BLaER1 treated with 17β-estradiol and CSF1 and Interleukin-3, amounts not matched to agents 10 nM and 100 nM (cell line): Measurements from ENCODE around the gene NUP133.
"Not testable (repeated sequence)": the region's sequence is repeated elsewhere in the genome, so short reads cannot be mapped to it uniquely, and the experiment has no call there.

Experiments used
- H3K27ac ChIP-seq, 11 experiments: shearing (Covaris generic); formaldehyde crosslinking; 2 replicates each; pipeline ENCODE4 v1.8.1; 2022
- H3K27me3 ChIP-seq, 11 experiments: shearing (Covaris generic); formaldehyde crosslinking; 2 replicates each; pipeline ENCODE4 v1.8.1; 2022
- H3K36me3 ChIP-seq, 11 experiments: shearing (Covaris generic); formaldehyde crosslinking; 2 replicates each; pipeline ENCODE4 v1.8.1; 2022
- H3K4me1 ChIP-seq, 10 experiments: shearing (Covaris generic); formaldehyde crosslinking; 2 replicates each; pipeline ENCODE4 v1.8.1; 2022
- H3K4me2 ChIP-seq, 11 experiments: shearing (Covaris generic); formaldehyde crosslinking; 2 replicates each; pipeline ENCODE4 v1.8.1; 2022
- H3K4me3 ChIP-seq, 10 experiments: shearing (Covaris generic); formaldehyde crosslinking; 2 replicates each; pipeline ENCODE4 v1.8.1; 2022
- H3K9ac ChIP-seq, 11 experiments: shearing (Covaris generic); formaldehyde crosslinking; 2 replicates each; pipeline ENCODE4 v1.8.1; 2022
- H3K9me3 ChIP-seq, 11 experiments: shearing (Covaris generic); formaldehyde crosslinking; replicated peaks in 1 of 11; 2 replicates each; pipeline ENCODE4 v1.8.1; 2022
- H4K20me1 ChIP-seq, 11 experiments: shearing (Covaris generic); formaldehyde crosslinking; 2 replicates each; pipeline ENCODE4 v1.8.1; 2022
- Cebpa-rat ChIP-seq, 11 experiments: shearing (Covaris generic); IDR thresholded peaks; 2 replicates each; pipeline ENCODE4 v1.8.1; 2022

Gene NUP133

DNA sequence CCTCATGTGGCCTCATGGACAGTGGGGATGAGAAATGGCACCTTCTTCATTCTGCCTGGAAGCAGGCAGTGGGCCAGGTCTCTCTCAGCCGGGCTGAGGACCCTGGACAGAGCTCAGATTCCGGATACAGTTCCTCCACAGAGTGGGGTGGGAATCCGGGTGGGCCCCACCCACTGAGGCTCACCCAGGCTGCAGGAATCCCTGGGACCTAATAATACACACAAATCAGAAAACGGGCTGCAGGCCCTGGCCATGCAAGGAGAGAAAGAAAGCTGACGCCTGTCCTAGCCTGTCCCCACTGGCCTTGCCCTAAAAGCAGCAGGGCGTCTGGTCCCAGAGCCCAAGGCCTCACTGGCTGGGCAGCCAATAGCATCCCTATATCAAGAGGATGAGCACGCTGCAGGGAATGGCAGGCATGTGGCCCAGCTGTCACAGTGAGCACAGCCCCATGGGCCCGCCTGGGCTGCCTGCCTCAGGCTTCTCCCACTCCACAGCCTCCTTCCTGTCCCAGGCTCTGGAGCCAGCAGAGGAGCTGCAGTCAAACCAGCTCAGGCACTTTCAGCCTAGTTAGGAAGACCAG lies 99.6 kb downstream of the NUP133 start:
- TF ChIP-seq Cebpa-rat (IDR thresholded peaks at IDR 0.05) = no peak
- H3K27me3 ChIP-seq = peaks cover 36 to 51% (median 44%) of the 10 kb centered on the region in 11 experiments

DNA sequence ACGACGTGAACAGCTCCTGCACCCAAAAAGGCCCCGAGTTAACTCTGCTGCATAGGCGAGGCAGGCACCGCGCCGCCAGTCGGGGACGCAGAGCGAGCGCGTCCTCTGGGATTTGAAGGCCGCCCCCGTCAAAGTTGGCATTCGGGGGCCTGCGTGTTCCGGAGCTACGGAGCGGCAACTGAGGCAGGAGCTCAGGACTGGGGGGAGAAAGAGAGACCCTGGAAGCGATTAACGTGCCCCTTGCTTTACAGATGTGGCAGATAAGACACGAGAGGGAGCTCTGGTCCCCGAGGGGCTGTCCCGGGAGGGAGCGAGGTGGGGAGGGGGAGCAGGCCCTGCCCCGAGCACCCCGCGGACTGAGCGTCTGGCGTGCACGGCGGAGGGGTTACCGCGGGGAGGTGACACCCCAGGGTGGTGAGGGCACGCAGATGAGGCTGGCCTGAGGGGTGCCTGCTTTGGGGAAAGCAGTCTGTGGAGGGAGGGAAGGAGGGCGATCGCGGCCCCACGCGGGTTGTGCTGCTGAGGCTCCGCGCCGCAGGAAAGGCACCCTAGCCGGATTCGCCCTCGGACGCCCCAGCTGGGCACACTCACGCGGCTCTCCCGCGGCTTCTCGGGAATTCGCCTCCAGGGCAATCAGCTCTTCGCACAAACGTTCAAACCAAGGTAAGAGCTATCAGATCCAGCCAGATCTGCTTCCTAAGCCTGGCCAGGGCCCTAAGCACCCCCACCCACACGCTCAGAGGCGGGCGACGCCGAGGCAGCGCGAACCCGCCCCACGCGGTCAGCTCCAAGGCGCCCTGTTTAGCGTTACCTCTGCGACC lies 100.7 kb downstream of the NUP133 start:
- no peak overlapping the region for H3K27ac ChIP-seq
- peaks cover 0 to 5% (median 0%) of the 10 kb centered on the region in 11 experiments; a peak in 2 of 22 replicates for H4K20me1 ChIP-seq
- no peak for TF ChIP-seq Cebpa-rat (IDR thresholded peaks at IDR 0.05)
- H3K27me3 ChIP-seq = peaks cover 36 to 51% (median 44%) of the 10 kb centered on the region in 11 experiments
- H3K4me2 ChIP-seq = peak overlapping the region; percentile 69 to 97 (median 88)
- H3K4me1 ChIP-seq = peaks cover 27 to 40% (median 33%) of the 10 kb centered on the region in 10 experiments
- H3K4me3 ChIP-seq = peak overlapping the region; percentile 34 to 62 (median 46); a peak in 19 of 20 replicates
- H3K9ac ChIP-seq = peak overlapping the region in 8 of 11 experiments; percentile 1 to 54 (median 29); a peak in 8 of 22 replicates
- no peaks in the 10 kb centered on the region for H3K36me3 ChIP-seq
- no peaks in the 10 kb centered on the region for H3K9me3 ChIP-seq

More for the DNA sequence above, 99.6 kb downstream of the NUP133 start:
- no peak overlapping the region for H3K4me3 ChIP-seq
- no peak overlapping the region for H3K27ac ChIP-seq
- peak overlapping the region in 3 of 11 experiments; percentile 13 to 89 (median 83); a peak in 6 of 22 replicates for H3K4me2 ChIP-seq
- peaks cover 27 to 40% (median 33%) of the 10 kb centered on the region in 10 experiments for H3K4me1 ChIP-seq
- H3K9ac ChIP-seq = no peak overlapping the region
- no peaks in the 10 kb centered on the region for H3K9me3 ChIP-seq
- H3K36me3 ChIP-seq = no peaks in the 10 kb centered on the region
- peaks cover 0 to 5% (median 0%) of the 10 kb centered on the region in 11 experiments; a peak in 2 of 22 replicates for H4K20me1 ChIP-seq

DNA sequence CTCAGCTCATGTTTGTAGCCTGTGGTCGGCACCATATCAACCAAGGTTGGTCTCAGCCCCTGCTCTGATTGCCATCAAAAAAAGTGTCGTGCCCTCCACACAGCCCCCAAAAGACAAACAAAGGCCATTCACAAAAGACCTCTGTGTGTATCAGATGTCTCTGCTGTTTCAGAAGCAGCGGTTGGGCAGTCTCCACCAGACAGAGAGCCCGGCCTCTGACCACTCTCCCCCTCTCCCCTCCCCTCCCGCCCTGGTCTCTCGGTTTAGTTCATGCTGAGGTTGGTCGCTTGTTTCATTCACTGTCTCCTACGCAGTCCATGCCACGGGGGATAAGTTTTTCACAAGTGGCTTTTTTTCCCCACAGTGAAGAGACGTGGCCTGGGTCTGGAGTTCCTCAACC lies 101.3 kb downstream of the NUP133 start:
- H3K4me3 ChIP-seq = peak overlapping the region in 9 of 10 experiments; percentile 34 to 62 (median 46); a peak in 14 of 20 replicates
- H3K27ac ChIP-seq = no peak overlapping the region
- H3K36me3 ChIP-seq = no peaks in the 10 kb centered on the region
- H3K9ac ChIP-seq = peak overlapping the region in 3 of 11 experiments; percentile 1 to 54 (median 37); a peak in 2 of 22 replicates
- peaks cover 0 to 5% (median 0%) of the 10 kb centered on the region in 11 experiments; a peak in 2 of 22 replicates for H4K20me1 ChIP-seq
- peak overlapping the region; percentile 69 to 97 (median 88) for H3K4me2 ChIP-seq
- H3K4me1 ChIP-seq = peaks cover 27 to 40% (median 33%) of the 10 kb centered on the region in 10 experiments
- no peaks in the 10 kb centered on the region for H3K9me3 ChIP-seq
- peaks cover 36 to 51% (median 44%) of the 10 kb centered on the region in 11 experiments for H3K27me3 ChIP-seq
- no peak for TF ChIP-seq Cebpa-rat (IDR thresholded peaks at IDR 0.05)

DNA sequence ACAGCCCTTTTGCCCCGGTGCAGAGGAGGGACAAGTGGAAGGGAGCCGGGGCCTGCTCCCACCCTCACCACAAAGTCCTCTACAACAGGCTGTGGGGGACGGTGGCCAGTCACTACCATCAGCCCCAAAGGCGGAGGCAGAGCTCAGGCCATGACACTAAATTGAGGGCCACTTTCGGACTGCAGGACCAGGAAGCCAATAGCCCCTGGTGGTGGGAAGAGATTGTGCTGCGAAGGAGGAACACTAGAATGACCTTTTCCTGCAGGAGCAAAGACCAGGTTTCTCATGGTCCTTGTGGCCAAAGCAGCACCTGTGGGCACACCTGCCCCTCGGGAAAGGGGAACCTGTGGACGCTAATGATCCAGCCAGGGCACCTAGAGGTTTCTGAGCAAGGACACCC lies 104.6 kb downstream of the NUP133 start:
- no peak overlapping the region for H3K27ac ChIP-seq
- no peak for TF ChIP-seq Cebpa-rat (IDR thresholded peaks at IDR 0.05)
- H3K9ac ChIP-seq = no peak overlapping the region
- H3K4me2 ChIP-seq = no peak overlapping the region
- H3K36me3 ChIP-seq = no peaks in the 10 kb centered on the region
- H4K20me1 ChIP-seq = no peaks in the 10 kb centered on the region; a peak in 1 of 22 replicates
- H3K9me3 ChIP-seq = no peaks in the 10 kb centered on the region
- peaks cover 7 to 11% (median 9%) of the 10 kb centered on the region in 10 experiments; a peak in 18 of 20 replicates for H3K4me1 ChIP-seq
- H3K4me3 ChIP-seq = no peak overlapping the region
- H3K27me3 ChIP-seq = peaks cover 32 to 40% (median 35%) of the 10 kb centered on the region in 11 experiments

DNA sequence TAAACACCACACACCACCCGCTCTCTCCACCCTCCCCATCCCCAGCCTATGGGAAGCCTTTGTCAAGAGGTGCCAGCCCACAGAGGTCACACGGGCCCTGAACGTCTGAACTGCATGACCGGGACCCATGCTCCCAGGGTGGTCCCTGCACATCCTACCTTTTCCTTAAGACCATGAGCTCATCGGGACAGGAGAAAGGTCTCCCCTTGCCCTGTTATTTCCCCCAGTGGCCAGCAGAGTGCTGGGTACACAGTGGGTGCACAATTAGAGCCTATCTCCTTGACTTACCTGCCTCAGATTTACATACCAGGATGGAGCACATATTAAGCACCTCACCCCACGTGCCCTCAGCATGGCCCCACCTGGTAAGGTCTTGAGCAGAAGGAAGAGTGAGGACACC lies 105.1 kb downstream of the NUP133 start:
- Histone ChIP-seq H3K4me1 (peaks cover 7 to 14% (median 9%) of the 10 kb centered on the region in 10 experiments; a peak in 18 of 20 replicates), H3K4me3 (no peak overlapping the region), H3K27ac (no peak overlapping the region), H4K20me1 (no peaks in the 10 kb centered on the region; a peak in 1 of 22 replicates), H3K9me3 (no peaks in the 10 kb centered on the region), H3K27me3 (peaks cover 26 to 34% (median 29%) of the 10 kb centered on the region in 11 experiments), H3K4me2 (no peak overlapping the region), H3K9ac (no peak overlapping the region), H3K36me3 (no peaks in the 10 kb centered on the region)
- TF ChIP-seq Cebpa-rat (IDR thresholded peaks at IDR 0.05) = no peak

DNA sequence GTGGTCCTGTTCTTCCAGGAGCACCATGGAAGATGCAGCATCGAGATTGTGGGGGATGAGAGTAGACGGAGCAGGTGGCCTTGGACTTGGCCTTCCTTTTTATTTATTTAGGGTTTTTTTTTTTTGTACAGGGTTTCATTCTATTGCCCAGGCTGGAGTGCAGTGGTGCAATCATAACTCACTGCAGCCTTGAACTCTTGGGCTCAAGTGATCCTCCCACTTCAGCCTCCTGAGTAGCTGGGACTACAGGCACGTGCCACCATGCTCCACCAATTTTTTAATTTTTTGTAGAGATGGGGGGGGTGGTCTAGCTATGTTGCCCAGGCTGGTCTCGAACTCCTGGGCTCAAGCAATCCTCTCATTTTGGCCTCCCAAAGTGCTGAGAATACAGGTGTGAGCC lies 105.8 kb downstream of the NUP133 start:
- Histone ChIP-seq H3K27me3 (peaks cover 20 to 27% (median 22%) of the 10 kb centered on the region in 11 experiments), H3K4me1 (peaks cover 3 to 15% (median 12%) of the 10 kb centered on the region in 10 experiments; a peak in 19 of 20 replicates)
- not testable (repeated sequence) for H3K36me3 ChIP-seq, H3K9ac ChIP-seq, H3K4me3 ChIP-seq, H3K27ac ChIP-seq, H3K9me3 ChIP-seq, H3K4me2 ChIP-seq, H4K20me1 ChIP-seq

DNA sequence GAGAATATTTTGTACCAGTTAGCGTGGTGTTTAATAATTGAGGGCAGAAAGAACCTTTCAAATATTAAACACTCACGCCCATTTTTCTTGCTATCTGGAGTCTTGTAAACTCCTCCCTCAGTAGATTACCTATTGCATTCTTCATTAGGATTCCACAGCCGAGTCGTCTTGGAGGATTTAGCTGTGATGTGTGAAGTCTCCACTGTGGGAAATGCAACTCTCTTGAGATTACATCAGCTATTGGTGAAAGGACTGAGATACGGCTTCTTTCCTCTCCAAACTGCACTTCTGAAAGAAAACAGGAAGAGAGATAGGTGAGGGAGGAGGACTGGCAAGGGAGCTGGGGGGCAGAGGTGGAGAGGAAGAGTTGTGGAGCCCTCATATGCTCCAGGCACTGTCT lies 110.4 kb downstream of the NUP133 start:
- Histone ChIP-seq H3K4me1 (peaks cover 0 to 15% (median 9%) of the 10 kb centered on the region in 10 experiments; a peak in 8 of 20 replicates), H3K27ac (no peak overlapping the region)

DNA sequence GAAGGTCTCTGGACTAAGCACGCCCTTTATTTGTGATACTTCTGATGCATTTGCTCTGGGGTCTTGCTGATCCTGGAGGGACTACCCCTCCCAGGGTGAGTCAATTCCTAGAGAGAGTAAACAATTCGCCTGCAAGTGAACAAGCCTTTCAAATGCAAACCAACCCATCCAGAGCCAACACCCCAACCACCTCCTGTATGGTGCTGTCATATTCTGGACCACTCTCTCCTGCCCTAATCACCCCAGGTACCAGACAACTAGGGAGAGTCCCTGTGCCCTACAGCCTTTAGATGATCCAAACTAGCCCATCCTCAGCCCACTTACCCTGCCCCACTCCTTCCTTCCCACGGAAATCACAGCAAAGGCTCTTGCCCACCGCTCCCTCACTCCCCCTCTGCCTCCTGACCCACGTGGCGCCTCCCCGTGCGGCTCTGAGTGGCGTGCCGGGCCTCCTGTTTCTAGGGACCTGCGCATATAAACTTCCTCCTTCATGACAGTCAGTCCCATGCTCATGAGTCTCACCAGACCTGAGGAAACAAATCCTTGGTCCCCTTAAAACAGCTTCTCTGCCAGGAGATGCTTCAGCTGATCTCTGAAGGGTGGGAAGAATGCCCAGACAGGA lies 111.4 kb downstream of the NUP133 start:
- no peak for TF ChIP-seq Cebpa-rat (IDR thresholded peaks at IDR 0.05)
- H4K20me1 ChIP-seq = no peaks in the 10 kb centered on the region
- H3K4me1 ChIP-seq = peaks cover 0 to 15% (median 9%) of the 10 kb centered on the region in 10 experiments; a peak in 8 of 20 replicates
- no peak overlapping the region for H3K9ac ChIP-seq
- H3K4me2 ChIP-seq = 0 out of 22 replicates have a peak overlapping the region, but pooled peaks of 1 of the 11 experiments have one; percentile 28
- H3K27ac ChIP-seq = no peak overlapping the region
- H3K9me3 ChIP-seq = peaks cover 11 to 20% (median 14%) of the 10 kb centered on the region in 11 experiments; a peak in 20 of 22 replicates
- no peak overlapping the region for H3K4me3 ChIP-seq
- no peaks in the 10 kb centered on the region for H3K27me3 ChIP-seq
- no peaks in the 10 kb centered on the region for H3K36me3 ChIP-seq

More for the DNA sequence above, 110.4 kb downstream of the NUP133 start:
- no peaks in the 10 kb centered on the region for H3K36me3 ChIP-seq
- H3K4me3 ChIP-seq = no peak overlapping the region
- H4K20me1 ChIP-seq = no peaks in the 10 kb centered on the region
- peak overlapping the region in 4 of 11 experiments; percentile 7 to 39 (median 28); a peak in 5 of 22 replicates for H3K4me2 ChIP-seq
- H3K9ac ChIP-seq = no peak overlapping the region
- no peak for TF ChIP-seq Cebpa-rat (IDR thresholded peaks at IDR 0.05)
- peaks cover 11 to 20% (median 14%) of the 10 kb centered on the region in 11 experiments; a peak in 20 of 22 replicates for H3K9me3 ChIP-seq
- no peaks in the 10 kb centered on the region for H3K27me3 ChIP-seq

DNA sequence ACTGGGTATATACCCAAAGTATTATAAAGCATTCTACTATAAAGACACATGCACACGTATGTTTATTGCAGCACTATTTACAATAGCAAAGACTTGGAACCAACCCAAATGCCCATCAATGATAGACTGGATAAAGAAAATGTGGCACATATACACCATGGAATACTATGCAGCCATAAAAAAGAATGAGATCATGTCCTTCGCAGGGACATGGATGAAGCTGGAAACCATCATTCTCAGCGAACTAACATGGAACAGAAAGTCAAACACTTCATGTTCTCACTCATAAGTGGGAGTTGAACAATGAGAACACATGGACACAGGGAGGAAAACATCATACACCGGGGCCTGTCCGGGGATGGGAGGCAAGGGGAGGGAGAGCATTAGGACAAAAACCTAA lies 113.6 kb downstream of the NUP133 start:
- not testable (repeated sequence) for H3K4me2 ChIP-seq, H3K36me3 ChIP-seq, H3K27me3 ChIP-seq, H4K20me1 ChIP-seq, H3K9ac ChIP-seq, H3K4me3 ChIP-seq, H3K27ac ChIP-seq
- Histone ChIP-seq H3K9me3 (peaks cover 11 to 20% (median 14%) of the 10 kb centered on the region in 11 experiments; a peak in 20 of 22 replicates), H3K4me1 (peaks cover 0 to 15% (median 9%) of the 10 kb centered on the region in 10 experiments; a peak in 12 of 20 replicates)
